AG04450 (cell line): ENCODE measurements around the gene MYO16. TPM values are rescaled to one million over a fixed set of nuclear protein-coding genes. Genes with fewer than 3 reads are reported as not detected.

ENCODE experiments used
- CTCF ChIA-PET: fragments of 300-600, 350-600 bp; formaldehyde crosslinking; extraction: SDS; loops from one replicate; lab custom pipeline; 2022; ENCODE audit warnings: antibody characterized with exemption, inconsistent platforms; lab: Charles Lee
- POLR2A ChIA-PET: fragments of 350-600 bp; formaldehyde crosslinking; extraction: SDS; loops from one replicate; lab custom pipeline; 2021; ENCODE audit warnings: antibody characterized with exemption, inconsistent platforms; lab: Yijun Ruan, JAX
- DNase-seq: peaks from one replicate; pipeline ENCODE4 v3.0.0-alpha.2; 2011; ENCODE audit warnings: low read depth, low spot score
- H3K27ac ChIP-seq: one replicate; pipeline ENCODE4 v1.5.1; 2012; ENCODE audit warnings: low read depth, low read length, control low read depth
- H3K27me3 ChIP-seq: one replicate; pipeline ENCODE4 v1.6.0; 2012; ENCODE audit warnings: low read length; ENCODE audit not compliant: control insufficient read depth, insufficient read depth
- H3K4me3 ChIP-seq: 2 replicates; pipeline ENCODE4 v1.5.1; 2011; ENCODE audit warnings: mild to moderate bottlenecking, low read depth, low read length, control low read depth
- H3K9me3 ChIP-seq: 2 replicates; pipeline ENCODE4 v1.5.1; 2012; ENCODE audit warnings: low read length; ENCODE audit not compliant: control insufficient read depth, insufficient read depth
- CTCF ChIP-seq: IDR thresholded peaks from 2 replicates; pipeline ENCODE4 v1.5.1; 2011; ENCODE audit warnings: low read depth, low read length, control low read depth, inconsistent platforms
- polyA plus RNA-seq: library from polyadenylated mRNA; depleted of rRNA; stranded (reverse); fragments of >200 nt; gene quantifications from 2 replicates; pipeline ENCODE4 v1.2.3, GENCODE V29; 2011

MYO16 gene
- polyA plus RNA-seq, 1 experiment: 0.02 TPM

- Histone ChIP-seq H3K4me3 (no peak overlapping the region), H3K27me3 (no peaks in the 10 kb centered on the region), H3K9me3 (peaks cover 4% of the 10 kb centered on the region; the same call in 1 of the 2 replicates), H3K27ac (peak overlapping the region; percentile 34)
- ChIA-PET CTCF (no interaction called here), POLR2A (no interaction called here)
- no peak for DNase-seq
- no peak for TF ChIP-seq CTCF
Observed at GRCh38 chr13:109131698-109132257, 502.4 kb downstream of the MYO16 start.

- DNase-seq: no peak
- no peak overlapping the region for H3K4me3 ChIP-seq
- POLR2A ChIA-PET: no interaction called here
- no peaks in the 10 kb centered on the region for H3K27me3 ChIP-seq
- CTCF ChIA-PET: no interaction called here
- H3K27ac ChIP-seq: no peak overlapping the region
- no peak for TF ChIP-seq CTCF
- peaks cover 6% of the 10 kb centered on the region for H3K9me3 ChIP-seq
Observed at GRCh38 chr13:109135018-109135417, 505.6 kb downstream of the MYO16 start.

GRCh38 chr13:109136873-109137272 lies 507.5 kb downstream of the MYO16 start:
- peaks cover 15% of the 10 kb centered on the region for H3K9me3 ChIP-seq
- no peak for DNase-seq
- no peak overlapping the region for H3K4me3 ChIP-seq
- TF ChIP-seq CTCF: no peak
- H3K27me3 ChIP-seq: peaks cover 3% of the 10 kb centered on the region
- no peak overlapping the region for H3K27ac ChIP-seq
- ChIA-PET POLR2A (no interaction called here), CTCF (interaction anchor here (1.1 kb wide), 1 partner anchor 9 kb away, joined by 4 read pairs; no protein-coding TSS in a partner anchor)

GRCh38 chr13:109139346-109139745 lies 509.9 kb downstream of the MYO16 start:
- CTCF ChIA-PET: no interaction called here
- POLR2A ChIA-PET: no interaction called here
- Histone ChIP-seq H3K27me3 (peaks cover 3% of the 10 kb centered on the region), H3K9me3 (peaks cover 15% of the 10 kb centered on the region), H3K27ac (no peak overlapping the region), H3K4me3 (no peak overlapping the region)
- no peak for DNase-seq
- TF ChIP-seq CTCF: no peak

GRCh38 chr13:109140054-109140453 lies 510.6 kb downstream of the MYO16 start:
- ChIA-PET CTCF (no interaction called here), POLR2A (no interaction called here)
- peaks cover 15% of the 10 kb centered on the region for H3K9me3 ChIP-seq
- DNase-seq: no peak
- no peak overlapping the region for H3K4me3 ChIP-seq
- TF ChIP-seq CTCF: no peak
- peaks cover 3% of the 10 kb centered on the region for H3K27me3 ChIP-seq
- no peak overlapping the region for H3K27ac ChIP-seq
